Kidney epithelial cell (primary cell): Measurements from ENCODE around the gene NLRP9. TPM values are rescaled to one million over a fixed set of nuclear protein-coding genes. Genes with fewer than 3 reads are reported as not detected.

ENCODE experiments used
- DNase-seq: peaks from one replicate; pipeline ENCODE4 v3.0.0-alpha.2; 2010; ENCODE audit warnings: low read depth
- H3K27me3 ChIP-seq: 2 replicates; pipeline ENCODE4 v1.6.0; 2011; ENCODE audit warnings: low read length; ENCODE audit not compliant: control insufficient read depth, insufficient read depth
- H3K36me3 ChIP-seq: 2 replicates; pipeline ENCODE4 v1.5.1; 2011; ENCODE audit warnings: low read length; ENCODE audit not compliant: control insufficient read depth, insufficient read depth
- H3K4me3 ChIP-seq: 2 replicates; pipeline ENCODE4 v1.5.1; 2011; ENCODE audit warnings: low read depth, mild to moderate bottlenecking, control low read depth, low read length
- total RNA-seq: library from RNA; depleted of rRNA; stranded (reverse); fragments of >200 nt; gene quantifications from 2 replicates; pipeline ENCODE4 v1.2.3, GENCODE V29; 2015
- TF ChIP-seq, protein P1 (sequence below): IDR thresholded peaks from 2 replicates; pipeline ENCODE4 v1.5.1; 2011; ENCODE audit warnings: mild to moderate bottlenecking, moderate library complexity, low read length, control low read depth, inconsistent platforms; ENCODE audit not compliant: insufficient read depth, poor library complexity, severe bottlenecking

NLRP9 gene
- total RNA-seq, 1 donor from 2014 or later, result not detected

DNA sequence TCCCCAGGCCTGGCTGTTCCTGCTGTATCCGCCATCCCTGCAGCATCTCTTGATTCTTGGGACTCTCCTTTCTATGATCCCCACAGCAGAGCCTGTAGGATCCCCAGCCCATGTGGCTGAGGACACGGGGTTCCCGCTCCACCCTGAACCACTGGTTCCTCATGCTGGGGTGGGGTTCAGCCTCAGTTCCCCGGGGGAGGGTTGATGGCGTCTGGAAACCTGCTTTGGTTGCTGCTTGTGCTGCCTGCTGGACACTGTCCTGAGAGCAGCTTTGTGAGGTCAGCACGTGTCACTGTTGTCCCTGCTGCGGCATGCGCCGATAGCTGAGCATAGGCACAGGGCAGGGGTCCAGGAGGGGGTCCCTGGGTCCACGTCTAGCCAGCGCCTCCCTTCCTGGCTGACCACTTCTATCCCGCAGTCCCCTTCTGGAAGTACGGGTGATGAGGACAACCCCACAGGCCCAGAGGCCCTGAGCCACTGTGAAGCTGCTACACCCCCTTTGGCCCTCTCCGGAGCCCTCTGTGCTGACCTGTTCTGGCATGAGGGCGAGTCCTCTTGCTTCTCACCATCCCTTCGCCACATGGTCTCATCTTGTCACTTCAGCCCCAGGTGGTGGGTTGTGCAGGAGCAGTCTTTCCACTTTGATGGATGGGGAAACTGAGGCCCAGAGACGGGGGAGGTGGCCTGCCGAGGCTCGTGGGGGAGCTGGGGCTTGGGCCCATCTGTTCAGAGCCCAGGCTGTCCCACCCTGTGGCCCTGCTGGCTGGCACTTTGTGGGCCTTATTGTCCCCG, 57.7 kb downstream of the NLRP9 start:
- peaks cover 2% of the 10 kb centered on the region for H3K36me3 ChIP-seq

DNA sequence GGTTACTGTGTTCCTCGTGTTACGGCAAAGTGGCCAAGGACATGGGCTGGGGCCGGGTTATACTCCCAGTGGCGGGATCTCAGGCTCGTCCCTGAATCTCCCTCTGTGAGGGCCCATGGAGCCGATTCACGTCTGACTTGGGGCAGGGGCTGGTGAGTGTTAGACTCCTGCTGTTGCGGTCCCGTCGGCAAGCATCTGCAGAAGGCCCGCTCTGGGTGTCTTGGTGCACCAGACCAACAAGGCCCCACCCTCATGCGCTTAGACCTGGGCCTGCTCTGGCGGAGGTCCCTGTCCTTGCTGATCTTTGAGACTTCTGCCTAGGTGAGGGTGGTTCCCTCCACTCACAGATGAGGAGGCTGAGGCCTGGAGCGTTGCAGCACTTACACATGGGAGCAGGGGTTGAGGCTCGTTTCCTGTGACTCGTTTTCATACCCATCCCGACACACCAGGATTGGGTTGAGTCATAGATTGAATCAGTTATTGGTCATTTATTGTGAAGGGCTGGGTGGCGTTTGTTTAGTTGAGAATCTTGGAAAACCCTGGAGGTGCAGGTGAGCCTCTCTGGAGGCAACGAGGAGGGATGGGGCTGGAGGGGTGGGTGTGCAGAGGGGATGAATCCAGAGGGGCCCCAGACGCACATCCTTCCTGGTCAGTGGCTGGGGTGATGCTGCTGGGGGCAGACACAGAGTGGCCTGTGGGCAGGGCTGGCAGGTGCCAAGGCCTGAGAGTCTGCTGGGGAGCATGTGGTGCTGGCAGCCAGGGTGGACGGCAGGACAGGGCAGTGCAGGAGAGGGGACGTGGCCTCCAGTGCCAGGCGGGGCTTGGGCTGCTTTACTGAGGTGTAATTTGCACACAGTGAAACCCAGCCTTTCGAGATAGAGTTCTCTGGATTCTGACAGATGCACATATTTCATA, 58.6 kb downstream of the NLRP9 start:
- DNase-seq, result no peak
- TF ChIP-seq, protein P1, sequence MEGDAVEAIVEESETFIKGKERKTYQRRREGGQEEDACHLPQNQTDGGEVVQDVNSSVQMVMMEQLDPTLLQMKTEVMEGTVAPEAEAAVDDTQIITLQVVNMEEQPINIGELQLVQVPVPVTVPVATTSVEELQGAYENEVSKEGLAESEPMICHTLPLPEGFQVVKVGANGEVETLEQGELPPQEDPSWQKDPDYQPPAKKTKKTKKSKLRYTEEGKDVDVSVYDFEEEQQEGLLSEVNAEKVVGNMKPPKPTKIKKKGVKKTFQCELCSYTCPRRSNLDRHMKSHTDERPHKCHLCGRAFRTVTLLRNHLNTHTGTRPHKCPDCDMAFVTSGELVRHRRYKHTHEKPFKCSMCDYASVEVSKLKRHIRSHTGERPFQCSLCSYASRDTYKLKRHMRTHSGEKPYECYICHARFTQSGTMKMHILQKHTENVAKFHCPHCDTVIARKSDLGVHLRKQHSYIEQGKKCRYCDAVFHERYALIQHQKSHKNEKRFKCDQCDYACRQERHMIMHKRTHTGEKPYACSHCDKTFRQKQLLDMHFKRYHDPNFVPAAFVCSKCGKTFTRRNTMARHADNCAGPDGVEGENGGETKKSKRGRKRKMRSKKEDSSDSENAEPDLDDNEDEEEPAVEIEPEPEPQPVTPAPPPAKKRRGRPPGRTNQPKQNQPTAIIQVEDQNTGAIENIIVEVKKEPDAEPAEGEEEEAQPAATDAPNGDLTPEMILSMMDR, result no peak
- Histone ChIP-seq H3K4me3 (no peak overlapping the region), H3K27me3 (no peaks in the 10 kb centered on the region), H3K36me3 (peaks cover 2% of the 10 kb centered on the region)

More for the DNA sequence above, 57.7 kb downstream of the NLRP9 start:
- Histone ChIP-seq H3K27me3 (no peaks in the 10 kb centered on the region), H3K4me3 (no peak overlapping the region)
- TF ChIP-seq, protein P1, result no peak
- DNase-seq, result no peak

DNA sequence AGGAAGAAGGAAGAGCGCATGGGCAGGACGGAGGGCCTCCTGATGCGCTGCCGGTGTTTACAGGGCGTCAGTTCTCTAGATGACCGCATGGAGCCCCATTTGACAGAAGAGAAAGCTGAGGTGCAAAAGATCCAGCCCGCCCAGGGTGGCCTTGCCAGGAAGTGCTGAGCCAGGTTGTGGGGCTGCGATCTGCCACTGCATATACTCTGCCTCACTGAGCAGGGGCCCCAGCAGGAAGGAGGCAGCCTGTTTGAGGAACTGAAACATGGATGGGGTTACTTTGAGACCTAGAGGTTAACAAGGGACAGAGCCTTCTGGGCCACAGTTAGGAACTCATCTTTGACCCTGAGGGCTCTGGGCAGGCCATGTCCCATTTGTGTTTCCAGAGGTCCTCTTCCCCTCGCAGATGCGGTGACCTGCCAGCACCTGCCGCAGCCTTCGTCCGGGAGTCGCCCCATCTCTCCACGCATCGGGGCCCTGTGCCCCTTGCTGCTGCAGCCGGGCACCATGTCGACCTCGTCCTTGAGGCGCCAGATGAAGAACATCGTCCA, 60.0 kb downstream of the NLRP9 start:
- Histone ChIP-seq H3K27me3 (no peaks in the 10 kb centered on the region), H3K36me3 (peaks cover 2% of the 10 kb centered on the region), H3K4me3 (no peak overlapping the region)
- TF ChIP-seq, protein P1, result no peak
- DNase-seq, result no peak

DNA sequence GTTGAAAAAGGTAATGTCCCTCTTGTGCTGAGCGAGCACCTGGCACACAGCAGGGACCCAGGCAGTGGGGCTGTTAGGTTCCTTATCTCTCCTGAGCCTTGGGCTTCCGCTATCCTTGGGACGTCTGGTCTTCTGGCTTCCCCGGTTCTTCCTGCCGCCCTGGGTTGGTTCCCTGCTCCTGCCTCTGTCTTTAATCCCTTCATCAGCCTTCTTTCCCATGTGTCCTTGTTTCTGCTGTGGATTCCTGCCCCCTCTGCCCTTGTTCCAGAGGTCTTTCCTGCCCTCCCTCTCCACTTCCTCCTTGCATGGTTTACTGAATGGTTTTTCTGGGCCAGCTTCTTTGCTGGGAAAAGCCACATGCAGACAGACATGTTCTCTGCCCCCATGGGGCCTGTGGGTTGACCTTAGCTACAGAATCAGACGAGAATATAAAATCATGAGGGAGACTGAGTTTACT, 60.6 kb downstream of the NLRP9 start:
- Histone ChIP-seq H3K4me3 (no peak overlapping the region), H3K36me3 (peaks cover 2% of the 10 kb centered on the region), H3K27me3 (no peaks in the 10 kb centered on the region)
- TF ChIP-seq, protein P1, result no peak
- no peak for DNase-seq

DNA sequence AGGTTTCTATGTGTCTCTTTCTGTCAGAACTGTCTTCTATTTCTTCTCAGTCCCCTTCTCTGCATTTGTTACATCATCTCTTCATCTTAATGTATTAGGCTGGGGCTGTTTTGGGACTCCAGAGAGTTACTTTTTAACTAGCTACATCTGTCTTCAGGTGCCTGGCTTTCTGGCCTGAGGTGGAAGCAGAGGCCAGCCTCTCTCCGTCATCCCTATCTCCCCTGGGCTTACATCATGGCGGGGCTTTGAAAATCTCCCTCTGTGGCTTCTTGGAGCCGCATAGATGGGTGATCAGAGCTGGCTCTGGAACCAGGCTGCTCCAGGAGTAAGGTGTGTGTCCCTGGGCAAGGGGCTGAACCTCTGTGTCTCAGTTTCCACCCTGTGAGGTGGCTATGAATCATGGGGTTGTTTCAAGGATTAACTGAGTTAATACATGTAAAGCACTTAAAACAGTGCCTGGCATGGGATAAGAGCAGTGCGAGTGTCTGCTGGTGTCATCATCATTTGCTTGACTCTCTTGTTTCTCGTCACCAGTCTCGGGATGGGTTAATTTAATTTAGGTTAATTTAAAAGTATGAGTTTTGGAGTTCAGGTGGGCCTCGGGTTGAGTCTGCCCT, 61.2 kb downstream of the NLRP9 start:
- TF ChIP-seq, protein P1, result no peak
- Histone ChIP-seq H3K36me3 (peaks cover 2% of the 10 kb centered on the region), H3K27me3 (no peaks in the 10 kb centered on the region), H3K4me3 (no peak overlapping the region)
- no peak for DNase-seq
